Suprapubic skin (tissue), 4 donors: ENCODE measurements around the gene USP31. TPM values are rescaled to one million over a fixed set of nuclear protein-coding genes. Genes with fewer than 3 reads are reported as not detected.

Experiments
- DNase-seq, 2 donors: peaks; one replicate each; pipeline ENCODE4 v3.0.0-alpha.2; 2019; ENCODE audit warnings: low spot score in 2 of 2
- H3K27ac ChIP-seq: fragments of 200-600 bp; sonication (generic); one replicate; pipeline ENCODE4 v1.5.1; 2019
- H3K27me3 ChIP-seq: fragments of 200-600 bp; sonication (generic); one replicate; pipeline ENCODE4 v1.5.1; 2019
- H3K36me3 ChIP-seq: fragments of 200-600 bp; sonication (generic); one replicate; pipeline ENCODE4 v1.5.1; 2019
- H3K4me1 ChIP-seq: fragments of 200-600 bp; sonication (generic); one replicate; pipeline ENCODE4 v1.5.1; 2019
- H3K4me3 ChIP-seq: fragments of 200-600 bp; sonication (generic); one replicate; pipeline ENCODE4 v1.5.1; 2019; ENCODE audit warnings: mild to moderate bottlenecking
- H3K9me3 ChIP-seq: fragments of 200-600 bp; sonication (generic); one replicate; pipeline ENCODE4 v1.5.1; 2019
- EP300 ChIP-seq: sonication (generic); formaldehyde crosslinking; IDR thresholded peaks from one replicate; pipeline ENCODE4 v1.6.1; 2017; ENCODE audit warnings: antibody characterized with exemption
- POLR2A ChIP-seq, 2 donors: fragments of 450-650 bp; IDR thresholded peaks; one replicate each; pipeline ENCODE4 v1.6.1; 2017; ENCODE audit warnings: antibody characterized with exemption in 2 of 2, mild to moderate bottlenecking in 2 of 2, moderate library complexity in 2 of 2
- POLR2AphosphoS5 ChIP-seq, 3 donors: sonication (generic); formaldehyde crosslinking; IDR thresholded peaks; one replicate each; pipeline ENCODE4 v1.6.1; 2017; ENCODE audit warnings: antibody characterized with exemption in 3 of 3
- WGBS: methylation state at CpG from one replicate; pipeline ENCODE4 v1.1.5; 2018; 5-methylcytosine and 5-hydroxymethylcytosine counted together
- total RNA-seq, 4 donors: library from RNA; depleted of rRNA; stranded (reverse); fragments of >200 nt; gene quantifications; one replicate each; pipeline ENCODE4 v1.1.0, GENCODE V29; 2016
- TF ChIP-seq, protein P1 (sequence below), 2 donors: fragments of 200-600 bp in 1 of 2; fragments of 450-650 bp in 1 of 2; sonication (generic) in 1 of 2; IDR thresholded peaks; one replicate each; pipeline ENCODE4 v1.5.1; 2016 to 2019; ENCODE audit warnings: antibody characterized with exemption in 2 of 2, mild to moderate bottlenecking in 1 of 2, moderate library complexity in 1 of 2

USP31 gene
- total RNA-seq, 4 donors from 2014 or later, result 22.0 to 44.7 (median 31.2) TPM

DNA sequence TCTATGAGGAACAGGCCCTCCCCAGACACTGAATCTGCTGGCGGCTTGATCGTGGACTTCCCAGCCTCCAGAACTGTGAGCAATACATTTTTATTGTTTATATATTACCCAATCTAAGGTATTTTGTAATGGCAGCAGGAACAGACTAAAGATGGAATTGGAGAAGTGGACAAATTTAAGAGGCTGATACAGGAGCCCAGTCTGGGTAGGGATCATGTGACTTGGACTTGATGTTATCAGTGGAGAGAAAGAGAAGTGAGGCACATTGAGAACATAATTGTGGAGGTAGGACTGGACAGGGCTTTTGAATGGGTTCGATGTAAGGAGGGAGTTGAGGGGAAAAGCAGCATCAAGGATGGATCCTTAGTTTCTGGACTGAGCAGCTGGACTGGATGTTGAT is 93.8 kb downstream of the USP31 start:
- Histone ChIP-seq H3K9me3 (no peaks in the 10 kb centered on the region), H3K4me1 (no peaks in the 10 kb centered on the region), H3K36me3 (no peaks in the 10 kb centered on the region), H3K27me3 (peaks cover 29% of the 10 kb centered on the region), H3K27ac (no peak overlapping the region), H3K4me3 (no peak overlapping the region)
- TF ChIP-seq EP300 (no peak), POLR2AphosphoS5 (IDR thresholded peaks at IDR 0.05) (no peak), POLR2A (IDR thresholded peaks at IDR 0.05) (no peak)
- TF ChIP-seq, protein P1, sequence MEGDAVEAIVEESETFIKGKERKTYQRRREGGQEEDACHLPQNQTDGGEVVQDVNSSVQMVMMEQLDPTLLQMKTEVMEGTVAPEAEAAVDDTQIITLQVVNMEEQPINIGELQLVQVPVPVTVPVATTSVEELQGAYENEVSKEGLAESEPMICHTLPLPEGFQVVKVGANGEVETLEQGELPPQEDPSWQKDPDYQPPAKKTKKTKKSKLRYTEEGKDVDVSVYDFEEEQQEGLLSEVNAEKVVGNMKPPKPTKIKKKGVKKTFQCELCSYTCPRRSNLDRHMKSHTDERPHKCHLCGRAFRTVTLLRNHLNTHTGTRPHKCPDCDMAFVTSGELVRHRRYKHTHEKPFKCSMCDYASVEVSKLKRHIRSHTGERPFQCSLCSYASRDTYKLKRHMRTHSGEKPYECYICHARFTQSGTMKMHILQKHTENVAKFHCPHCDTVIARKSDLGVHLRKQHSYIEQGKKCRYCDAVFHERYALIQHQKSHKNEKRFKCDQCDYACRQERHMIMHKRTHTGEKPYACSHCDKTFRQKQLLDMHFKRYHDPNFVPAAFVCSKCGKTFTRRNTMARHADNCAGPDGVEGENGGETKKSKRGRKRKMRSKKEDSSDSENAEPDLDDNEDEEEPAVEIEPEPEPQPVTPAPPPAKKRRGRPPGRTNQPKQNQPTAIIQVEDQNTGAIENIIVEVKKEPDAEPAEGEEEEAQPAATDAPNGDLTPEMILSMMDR (IDR thresholded peaks at IDR 0.05), result no peak
- 88% methylated on average over 3 of the region's 3 CpGs for WGBS
- DNase-seq, result no peak

DNA sequence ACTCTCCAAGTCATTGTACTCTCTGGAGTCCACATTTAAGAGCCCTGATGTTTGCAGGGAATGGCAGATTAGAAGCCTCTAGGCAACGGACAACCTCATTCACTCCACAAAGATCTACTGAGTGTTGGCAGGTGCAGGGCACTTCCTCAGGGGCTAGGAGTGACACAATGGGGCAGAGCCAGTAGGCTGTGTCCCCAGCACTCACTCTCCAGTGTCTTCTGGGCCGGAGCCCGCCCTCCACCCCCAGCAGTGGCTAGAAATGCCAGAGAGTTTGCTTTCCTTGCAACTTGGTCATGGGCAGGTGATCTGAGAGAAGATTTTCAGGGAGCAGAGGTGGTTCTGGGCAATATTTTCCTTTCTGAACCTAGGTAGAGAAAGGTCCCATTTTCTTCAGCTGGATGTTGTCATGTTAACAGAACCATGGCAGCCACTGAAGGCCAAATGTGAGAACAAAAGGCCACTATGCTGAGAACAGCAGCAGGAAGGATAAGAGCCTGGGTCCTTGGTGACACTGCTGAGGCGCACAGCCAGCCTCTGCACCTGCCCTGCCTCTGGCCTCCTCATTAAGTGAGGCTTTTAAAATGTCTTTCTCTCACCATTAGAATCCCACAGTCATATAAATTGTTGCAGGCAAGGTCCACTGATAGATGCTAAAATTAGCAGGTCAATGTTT is 96.2 kb downstream of the USP31 start:
- Histone ChIP-seq H3K36me3 (no peaks in the 10 kb centered on the region), H3K4me1 (no peaks in the 10 kb centered on the region), H3K4me3 (no peak overlapping the region), H3K9me3 (no peaks in the 10 kb centered on the region), H3K27ac (no peak overlapping the region), H3K27me3 (peaks cover 46% of the 10 kb centered on the region)
- WGBS, result 84% methylated on average over 2 of the region's 4 CpGs
- DNase-seq, result no peak
- TF ChIP-seq, protein P1 (IDR thresholded peaks at IDR 0.05), result no peak
- TF ChIP-seq EP300, result no peak
- no peak for TF ChIP-seq POLR2A (IDR thresholded peaks at IDR 0.05)
- no peak for TF ChIP-seq POLR2AphosphoS5 (IDR thresholded peaks at IDR 0.05)

DNA sequence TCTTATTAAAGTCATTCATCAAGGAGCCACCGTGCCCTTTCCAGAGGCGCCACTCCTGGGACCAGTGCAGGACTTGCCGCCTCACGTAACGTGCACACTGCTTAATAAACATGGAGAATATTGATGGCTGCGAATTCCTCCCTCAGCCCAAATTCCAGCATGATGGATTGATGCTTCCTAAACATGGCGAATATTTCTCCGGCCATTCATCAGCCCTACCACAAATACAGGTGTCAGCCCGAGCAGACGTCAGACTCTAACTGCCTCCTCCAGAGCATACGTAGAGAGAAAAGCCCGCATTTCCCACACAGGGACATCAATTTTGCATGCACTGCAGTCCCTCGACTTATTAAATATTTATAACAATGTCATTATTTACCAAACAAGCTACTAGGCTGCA is 97.0 kb downstream of the USP31 start:
- no peaks in the 10 kb centered on the region for H3K36me3 ChIP-seq
- TF ChIP-seq, protein P1 (IDR thresholded peaks at IDR 0.05), result no peak
- TF ChIP-seq POLR2AphosphoS5 (IDR thresholded peaks at IDR 0.05) (no peak), POLR2A (IDR thresholded peaks at IDR 0.05) (no peak), EP300 (no peak)

DNA sequence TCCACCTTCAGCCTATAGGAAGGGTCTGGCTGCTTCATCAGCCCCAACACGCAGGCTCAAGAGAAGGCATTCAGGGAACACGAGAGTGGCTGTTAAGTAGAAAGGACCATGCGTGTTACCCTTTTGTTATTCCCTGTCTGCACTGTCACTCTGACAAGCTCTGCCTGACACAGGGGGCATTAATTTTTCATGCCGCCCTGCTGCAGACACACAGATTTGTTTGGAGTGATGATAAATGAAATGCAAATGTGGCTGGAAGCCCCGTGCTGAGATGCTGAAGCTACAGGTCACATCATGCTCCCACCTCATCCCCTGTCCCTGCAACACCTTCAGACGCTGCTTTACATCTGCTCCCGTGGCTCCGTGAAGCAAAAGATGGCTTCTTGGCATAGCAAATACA is 97.7 kb downstream of the USP31 start:
- no peaks in the 10 kb centered on the region for H3K36me3 ChIP-seq
- no peaks in the 10 kb centered on the region for H3K4me1 ChIP-seq
- WGBS, result 49% methylated on average over 8 of the region's 8 CpGs
- no peak for DNase-seq
- H3K27me3 ChIP-seq, result peaks cover 43% of the 10 kb centered on the region
- TF ChIP-seq EP300 (no peak), POLR2AphosphoS5 (IDR thresholded peaks at IDR 0.05) (no peak), POLR2A (IDR thresholded peaks at IDR 0.05) (no peak)
- TF ChIP-seq, protein P1 (IDR thresholded peaks at IDR 0.05), result no peak
- H3K9me3 ChIP-seq, result no peaks in the 10 kb centered on the region
- H3K4me3 ChIP-seq, result no peak overlapping the region
- no peak overlapping the region for H3K27ac ChIP-seq

More for the DNA sequence above, 97.0 kb downstream of the USP31 start:
- Histone ChIP-seq H3K27me3 (peaks cover 43% of the 10 kb centered on the region), H3K4me1 (no peaks in the 10 kb centered on the region), H3K9me3 (no peaks in the 10 kb centered on the region), H3K27ac (no peak overlapping the region), H3K4me3 (no peak overlapping the region)
- WGBS, result 64% methylated on average over 13 of the region's 13 CpGs
- no peak for DNase-seq

DNA sequence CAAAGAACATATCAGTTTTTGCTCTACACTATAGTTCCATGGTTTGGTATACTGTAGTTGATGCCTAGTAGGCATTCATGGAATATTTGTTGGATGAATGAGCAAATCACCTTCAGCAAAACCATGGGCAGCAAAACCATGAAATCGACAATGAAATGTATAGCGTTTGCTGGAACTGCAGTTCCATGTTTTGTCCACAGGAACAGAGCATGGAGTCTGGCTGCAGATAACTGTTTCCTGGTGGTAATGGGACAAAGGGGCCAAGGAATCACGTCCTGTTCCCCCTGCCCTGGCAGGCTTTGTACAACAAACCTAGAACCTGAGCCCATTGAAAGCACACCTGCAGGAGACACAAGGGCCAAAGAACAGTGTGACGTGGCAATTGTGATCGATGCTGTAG is 101.1 kb downstream of the USP31 start:
- 79% methylated on average over 5 of the region's 5 CpGs for WGBS
- DNase-seq, result no peak
- H3K4me1 ChIP-seq, result no peaks in the 10 kb centered on the region
- H3K27me3 ChIP-seq, result peaks cover 52% of the 10 kb centered on the region
- peaks cover 5% of the 10 kb centered on the region for H3K9me3 ChIP-seq
- no peak overlapping the region for H3K27ac ChIP-seq
- TF ChIP-seq, protein P1 (IDR thresholded peaks at IDR 0.05), result no peak
- TF ChIP-seq POLR2AphosphoS5 (IDR thresholded peaks at IDR 0.05), result no peak
- TF ChIP-seq POLR2A (IDR thresholded peaks at IDR 0.05), result no peak
- TF ChIP-seq EP300, result no peak
- no peak overlapping the region for H3K4me3 ChIP-seq
- H3K36me3 ChIP-seq, result no peaks in the 10 kb centered on the region
